D341Med (cell line): ENCODE measurements around the gene JHY.

Source experiments
- DNase-seq: peaks from one replicate; pipeline ENCODE4 v3.0.0; 2012; ENCODE audit warnings: low spot score

JHY gene

DNA sequence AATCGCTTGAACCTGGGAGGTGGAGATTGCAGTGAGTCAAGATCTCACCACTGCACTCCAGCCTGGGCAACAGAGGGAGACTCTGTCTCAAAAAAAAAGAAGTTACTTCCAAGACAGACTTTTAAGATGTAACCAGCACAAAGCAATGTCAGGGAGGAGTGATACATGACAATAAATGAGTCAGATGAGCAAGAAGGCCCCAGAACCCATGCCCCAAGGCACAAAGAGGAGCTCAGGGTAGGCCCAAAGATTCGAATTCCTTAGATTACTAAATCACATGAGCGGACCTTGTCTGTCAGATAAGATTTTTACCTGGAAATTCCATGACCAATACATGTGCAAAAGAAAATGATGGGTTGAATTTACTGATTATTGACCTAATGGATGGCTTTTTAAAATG is 10.5 kb upstream of the JHY start:
- no peak for DNase-seq

DNA sequence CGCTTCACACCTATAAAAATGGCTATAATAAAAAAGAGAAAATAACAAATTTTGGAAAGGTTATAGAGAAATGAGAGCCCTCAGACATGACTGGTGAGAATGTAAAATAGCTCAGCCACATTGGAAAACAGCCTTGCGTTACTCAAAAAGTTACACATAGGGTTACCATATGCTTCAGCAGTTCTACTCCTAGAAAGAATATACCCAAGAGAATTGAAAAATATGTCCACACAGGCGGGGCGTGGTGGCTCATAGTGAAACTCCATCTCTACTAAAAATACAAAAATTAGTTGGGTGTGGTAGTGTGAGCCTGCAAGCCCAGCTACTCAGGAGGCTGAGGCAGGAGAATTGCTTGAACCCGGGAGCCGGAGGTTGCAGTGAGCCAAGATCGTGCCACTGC is 7.6 kb upstream of the JHY start:
- no peak for DNase-seq

DNA sequence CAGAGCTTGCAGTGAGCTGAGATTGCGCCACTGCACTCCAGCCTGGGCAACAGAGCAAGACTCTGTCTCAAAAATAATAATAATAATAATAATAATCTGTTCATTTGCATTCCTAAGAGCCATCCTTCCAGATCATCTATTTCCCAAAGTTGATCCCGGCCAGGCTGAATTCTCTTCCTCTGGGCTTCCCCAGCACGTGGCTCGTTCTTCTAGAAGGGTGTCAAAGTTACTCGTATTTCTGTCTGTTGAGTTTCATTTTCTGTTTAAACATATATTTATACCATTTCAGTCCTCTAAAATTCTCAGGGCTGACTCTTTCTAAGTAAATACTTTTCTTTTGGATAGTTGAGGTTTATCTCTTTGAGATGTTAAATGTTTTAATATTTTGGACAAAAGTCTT is 4.8 kb upstream of the JHY start:
- DNase-seq: no peak

DNA sequence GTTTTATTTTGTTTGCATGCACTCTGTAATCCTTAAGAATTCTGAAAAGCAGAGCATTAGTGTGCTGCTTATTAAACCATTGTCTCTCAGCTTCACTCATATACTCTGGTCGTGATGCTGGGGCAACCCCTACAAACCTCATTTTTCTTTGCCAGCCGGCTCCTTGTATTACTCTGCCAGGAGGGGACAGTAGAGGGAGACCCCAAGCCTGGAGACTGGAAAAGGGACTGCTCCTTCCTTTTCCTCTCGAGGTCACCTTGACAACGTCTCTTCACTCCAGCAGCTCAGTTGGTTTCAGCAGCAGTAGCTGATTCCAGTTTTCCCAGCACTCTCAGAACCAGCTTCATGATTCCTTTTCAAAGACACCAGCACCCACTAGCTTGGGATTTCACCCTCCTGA is 2.8 kb upstream of the JHY start:
- no peak for DNase-seq

DNA sequence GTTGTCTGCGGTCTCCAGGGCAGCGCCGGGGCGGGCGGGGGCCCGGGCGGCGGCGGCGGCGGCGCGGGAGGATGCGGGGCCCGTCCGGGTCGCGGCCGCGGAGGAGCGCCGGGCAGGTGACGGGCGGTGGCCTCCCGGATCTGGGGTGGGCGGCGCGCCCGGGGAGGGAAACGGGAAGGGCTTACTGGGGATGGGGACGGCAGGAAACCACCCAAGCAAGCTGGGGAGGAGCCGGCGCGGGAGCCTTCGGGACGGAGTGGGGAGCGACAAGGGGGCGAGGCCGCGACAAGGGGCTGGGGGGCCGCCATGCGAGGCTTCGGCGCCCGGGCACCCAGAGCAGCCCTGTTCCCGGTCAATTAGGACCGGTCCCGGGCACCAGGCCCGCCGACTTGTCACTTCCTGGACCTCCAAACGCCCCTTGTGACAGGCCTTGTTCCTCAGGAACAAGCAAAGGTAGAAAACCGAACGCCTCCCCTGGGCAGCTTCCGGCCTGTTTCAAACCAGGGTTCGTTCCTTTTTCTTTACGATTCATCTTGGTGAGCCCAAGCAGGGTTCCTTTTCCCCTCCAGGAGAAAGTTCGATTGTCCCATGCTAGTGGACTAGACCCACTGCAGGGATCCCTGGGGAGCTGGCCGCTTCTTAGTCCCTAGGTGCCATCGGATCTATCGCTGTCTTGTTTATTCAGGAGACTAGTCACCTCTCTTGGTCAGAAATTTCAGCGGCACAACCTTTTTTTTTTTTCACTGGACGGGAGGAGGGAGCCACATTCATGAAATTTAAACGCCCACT is 492 bp downstream of the JHY start:
- DNase-seq: peak; percentile 36

DNA sequence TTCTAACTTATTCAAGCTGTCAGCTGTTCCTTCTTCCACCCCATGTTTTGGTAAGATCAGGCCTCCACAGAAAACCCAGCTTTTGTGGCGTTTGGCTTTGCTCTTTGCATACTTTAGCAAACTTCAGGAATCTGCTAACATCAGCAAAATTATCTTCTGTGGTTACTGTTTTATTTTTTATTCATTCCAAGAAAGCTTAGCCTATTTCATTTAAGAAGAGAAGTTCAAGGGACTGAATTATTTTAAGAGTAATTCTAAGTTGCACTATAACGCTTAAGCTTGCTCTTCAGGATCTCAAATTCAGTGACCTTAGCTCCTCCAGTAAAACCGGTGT is 1.1 kb downstream of the JHY start:
- no peak for DNase-seq

DNA sequence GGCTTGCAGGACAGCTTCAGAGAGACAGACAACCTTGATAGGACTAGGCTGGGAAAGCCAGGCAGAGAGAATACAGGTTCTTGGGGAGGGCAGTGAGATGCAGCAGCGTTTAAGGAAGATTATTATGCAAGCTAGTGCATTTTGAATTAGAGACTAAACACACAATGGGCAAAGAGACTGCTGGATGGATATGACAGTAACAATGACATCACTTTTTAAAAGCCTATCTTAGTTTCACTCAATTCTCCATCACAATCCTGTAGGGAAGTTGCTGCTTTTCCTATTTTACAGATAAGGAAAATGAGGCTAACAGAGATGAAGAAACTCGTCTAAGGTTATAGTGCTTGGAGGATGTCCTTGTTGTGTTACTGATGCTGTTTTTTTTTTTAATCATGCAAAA is 5.6 kb downstream of the JHY start:
- DNase-seq: no peak

DNA sequence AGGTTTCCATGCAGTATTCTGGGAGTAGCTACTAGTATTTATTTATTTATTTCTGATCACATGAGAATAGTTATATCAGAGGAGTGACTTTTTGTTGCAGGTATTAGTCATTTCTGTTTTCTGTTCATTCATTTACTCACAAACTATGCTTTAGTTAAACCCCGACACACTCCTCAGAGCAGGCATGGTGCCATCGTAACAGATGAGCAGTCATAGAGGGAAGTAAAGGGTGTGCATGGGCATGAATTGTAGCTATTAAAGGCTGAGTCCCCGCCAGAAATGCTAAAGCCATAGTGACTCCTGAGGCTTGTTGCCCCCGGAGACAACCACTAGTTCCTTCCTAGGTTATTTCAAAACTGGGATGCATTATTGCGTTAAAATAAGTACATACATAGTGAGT is 10.6 kb downstream of the JHY start:
- no peak for DNase-seq

DNA sequence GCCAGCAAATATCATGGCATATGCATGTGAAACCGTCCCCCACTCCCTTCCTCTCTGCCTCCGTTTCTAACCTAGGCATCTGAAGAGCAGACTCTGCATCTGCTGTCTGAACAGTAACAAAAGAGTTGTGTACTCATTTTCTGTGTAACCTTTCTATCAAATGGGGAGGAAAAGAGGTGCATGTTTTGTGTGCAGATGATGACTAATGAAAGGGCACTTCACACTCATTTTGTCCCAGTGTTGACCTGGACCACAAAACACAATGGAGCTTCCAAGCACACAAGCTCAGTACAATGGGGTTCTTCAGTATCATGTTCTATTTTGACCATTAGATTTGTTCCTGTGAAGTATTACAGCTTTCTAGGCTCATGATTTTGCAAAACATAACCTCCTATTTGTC is 13.0 kb downstream of the JHY start:
- no peak for DNase-seq

DNA sequence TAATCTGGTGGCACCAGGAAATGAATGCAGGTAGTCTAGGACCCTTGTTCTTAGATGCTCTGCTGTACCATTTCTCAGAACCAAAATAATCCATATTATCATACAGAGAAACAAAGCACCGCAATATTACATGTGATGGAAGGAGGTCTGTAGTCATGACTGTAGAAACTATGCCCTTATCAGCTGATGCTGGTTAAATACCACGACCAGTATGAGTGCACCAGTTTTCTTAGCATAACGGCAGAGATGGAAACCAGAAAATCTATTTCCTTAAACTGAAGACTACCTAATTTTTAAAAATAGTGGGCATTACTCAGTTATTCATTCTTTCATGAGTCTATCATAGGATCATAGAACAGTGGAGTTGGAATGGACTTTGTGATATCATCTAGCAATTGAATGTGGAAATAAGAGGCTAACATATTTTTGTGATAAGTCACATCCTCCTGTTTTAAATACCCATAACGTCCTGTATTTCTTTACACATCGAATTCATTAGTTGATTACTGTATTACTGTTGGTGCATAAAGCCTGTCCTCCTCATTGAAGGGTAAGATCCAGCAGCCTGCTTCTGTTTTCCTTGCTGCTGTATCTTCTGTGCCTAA is 15.1 kb downstream of the JHY start:
- no peak for DNase-seq

DNA sequence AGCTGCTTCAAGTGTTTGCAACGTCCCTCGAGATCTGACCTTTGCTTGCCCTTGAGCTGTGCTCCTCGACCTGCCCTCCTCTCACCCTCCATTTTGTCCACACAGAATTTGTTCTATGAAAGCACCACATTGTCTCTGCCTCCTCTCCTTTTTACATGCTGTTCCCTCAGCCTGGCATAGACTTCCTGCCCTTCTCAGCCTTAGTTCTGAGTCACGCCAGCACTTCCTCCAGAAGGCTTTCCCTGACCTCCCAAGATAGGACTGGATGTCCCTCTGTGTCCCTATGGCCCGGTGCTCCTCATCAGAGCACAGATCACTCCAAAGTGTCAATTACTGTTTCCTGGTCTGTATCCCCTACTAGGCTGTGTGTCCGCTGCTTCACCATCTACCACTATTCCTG is 16.2 kb downstream of the JHY start:
- DNase-seq: no peak

DNA sequence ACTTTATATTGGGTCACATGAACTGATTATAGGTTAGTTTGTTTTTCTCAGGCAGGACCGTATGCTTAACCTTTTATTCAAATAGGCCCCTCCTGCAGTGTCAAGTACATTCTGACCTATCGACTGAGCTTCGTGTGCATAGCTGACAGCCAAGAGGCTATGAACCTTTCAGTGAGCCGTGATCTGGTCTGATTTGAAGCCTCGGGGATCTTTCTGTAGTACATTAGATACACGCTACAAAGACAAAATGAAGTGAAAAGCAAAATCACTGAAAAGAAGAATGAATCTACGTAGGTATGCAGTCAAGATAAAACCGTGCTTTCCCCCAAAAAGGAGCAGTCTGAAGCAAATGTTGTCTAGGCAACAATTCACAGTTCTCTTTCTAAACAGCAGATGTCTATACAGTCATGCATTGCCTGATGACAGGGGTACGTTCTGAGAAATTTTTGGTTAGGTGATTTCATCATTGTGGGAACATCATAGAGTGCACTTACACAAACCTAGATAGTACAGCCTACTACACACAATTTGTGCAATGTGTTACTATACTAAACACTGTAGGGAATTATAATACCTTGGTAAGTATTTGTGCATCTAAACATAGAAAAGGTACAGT is 18.1 kb downstream of the JHY start:
- DNase-seq: no peak

DNA sequence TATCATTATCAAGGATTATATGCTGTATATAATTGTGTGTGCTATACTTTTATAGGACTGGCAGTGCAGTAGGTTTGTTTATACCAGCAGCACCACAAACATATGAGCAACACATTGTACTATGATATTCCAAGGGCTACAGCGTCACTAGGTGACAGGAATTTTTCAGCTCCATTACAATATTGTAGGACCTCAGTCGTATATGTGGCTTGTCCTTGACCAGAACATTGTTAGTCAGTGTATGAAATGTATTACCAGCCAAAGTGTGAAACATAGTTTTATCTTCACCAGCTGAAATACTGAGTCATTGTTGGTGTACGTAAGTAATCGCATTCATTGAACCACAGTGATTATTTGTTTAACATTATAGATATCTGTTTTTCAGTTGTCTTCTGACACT is 20.4 kb downstream of the JHY start:
- no peak for DNase-seq

DNA sequence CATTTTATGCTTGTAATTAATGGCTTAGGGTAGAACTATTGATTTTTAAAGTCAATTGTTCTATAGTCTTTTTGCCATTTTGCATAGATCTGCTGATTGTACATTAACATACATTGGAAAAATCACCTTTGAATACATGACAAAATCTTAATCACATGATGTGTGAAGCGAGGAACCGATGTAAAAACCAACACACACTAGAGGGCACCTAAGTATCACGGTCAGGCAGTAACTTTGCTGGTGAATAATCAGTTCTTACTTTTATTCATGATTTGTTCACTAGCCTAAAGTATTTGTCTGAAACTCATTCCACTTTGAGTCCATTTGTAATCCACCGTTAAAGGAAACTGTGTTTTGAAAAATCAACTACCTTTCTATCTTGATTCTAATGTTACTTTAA is 28.2 kb downstream of the JHY start:
- no peak for DNase-seq

DNA sequence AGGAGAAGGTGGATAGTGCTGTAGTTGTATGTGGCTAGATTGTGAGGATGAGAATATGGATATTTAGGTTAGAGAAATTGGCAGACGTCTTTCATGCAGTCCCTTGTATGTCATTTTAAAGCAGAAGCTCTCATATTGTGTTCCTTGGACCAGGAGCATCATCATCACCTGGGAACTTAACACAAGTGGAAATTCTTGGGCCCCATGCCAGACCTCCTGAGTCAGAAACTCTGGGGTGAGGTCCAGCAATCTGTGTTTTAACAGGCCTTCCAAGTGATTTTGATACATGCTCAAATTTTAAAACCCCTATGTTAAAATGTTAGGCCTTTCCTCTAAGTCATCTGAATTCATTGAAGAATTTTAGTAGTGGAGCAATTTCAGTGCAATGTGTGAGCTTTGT is 34.8 kb downstream of the JHY start:
- no peak for DNase-seq

DNA sequence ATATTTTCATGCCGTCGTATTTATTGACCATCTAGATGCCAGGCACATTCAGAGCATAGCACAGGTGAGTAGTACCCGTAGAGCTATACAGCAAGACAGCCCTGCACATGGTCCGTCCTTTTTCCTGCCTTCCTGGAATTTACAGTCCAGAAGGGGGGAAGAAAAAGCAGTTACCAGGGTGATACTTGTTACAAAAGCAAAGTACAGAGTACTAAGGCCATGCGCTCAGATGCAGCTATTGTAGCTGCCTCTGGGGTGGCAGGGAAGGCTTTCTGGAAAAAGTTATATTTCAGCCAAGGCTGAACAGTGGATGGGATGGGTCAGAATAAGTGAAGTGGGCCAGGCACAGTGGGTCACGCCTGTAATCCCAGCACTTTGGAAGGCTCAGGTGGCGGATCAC is 36.2 kb downstream of the JHY start:
- DNase-seq: no peak

DNA sequence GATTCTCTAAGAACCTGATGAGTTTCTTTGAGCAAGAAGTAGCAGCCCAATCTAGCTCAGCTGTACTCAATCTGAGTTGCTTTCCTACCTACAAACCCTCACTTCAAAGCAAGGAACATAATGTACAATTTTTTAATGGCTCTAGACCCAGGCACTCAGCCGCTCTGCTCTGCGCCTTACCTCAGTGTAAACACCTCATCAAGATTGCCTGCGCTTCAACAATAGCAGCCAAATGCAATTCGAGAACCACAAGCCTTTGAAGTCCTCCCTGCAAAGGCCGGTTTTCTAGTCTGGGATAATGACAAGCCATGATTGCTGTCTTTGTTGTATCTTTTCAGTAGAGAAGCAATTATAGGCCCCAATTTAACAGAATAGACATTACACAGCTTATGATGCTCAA is 38.0 kb downstream of the JHY start:
- no peak for DNase-seq

DNA sequence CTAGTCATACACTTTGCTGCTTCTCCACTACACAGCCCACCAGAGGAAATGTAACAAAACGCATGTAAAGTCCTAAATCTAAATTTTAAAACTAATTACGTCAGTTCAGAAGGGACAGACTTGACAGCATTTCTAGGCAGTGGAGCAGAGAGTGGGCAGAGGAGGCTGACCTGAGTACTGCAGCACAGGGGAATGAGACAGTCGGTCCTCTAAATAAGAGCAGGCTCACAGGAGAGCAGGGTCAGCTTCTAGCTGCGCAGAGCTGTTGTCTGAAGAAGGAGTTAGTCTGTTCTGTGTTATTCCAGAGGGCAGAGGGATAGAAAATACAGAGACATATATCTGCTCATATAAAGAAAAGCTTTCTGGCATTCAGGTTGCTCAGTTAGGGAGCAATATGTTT is 40.3 kb downstream of the JHY start:
- DNase-seq: no peak

DNA sequence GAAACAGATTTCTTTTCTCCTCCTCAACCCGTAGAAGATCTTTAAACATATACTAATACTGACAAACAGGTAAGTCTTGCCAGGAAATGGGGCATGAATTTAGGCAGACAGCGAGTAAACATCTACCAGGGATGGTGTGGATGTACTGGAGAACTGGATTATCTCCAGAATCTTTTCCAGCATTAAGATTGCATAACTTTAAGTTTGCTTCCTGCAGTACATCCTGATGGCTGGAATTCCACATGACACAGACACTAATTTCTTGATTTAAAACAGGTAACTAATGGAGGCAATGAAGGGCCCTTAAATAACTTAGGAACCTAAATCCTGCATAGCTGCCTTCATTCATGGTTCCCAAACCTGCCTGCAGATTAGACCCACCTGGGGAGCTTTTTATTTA is 40.7 kb downstream of the JHY start:
- DNase-seq: no peak

DNA sequence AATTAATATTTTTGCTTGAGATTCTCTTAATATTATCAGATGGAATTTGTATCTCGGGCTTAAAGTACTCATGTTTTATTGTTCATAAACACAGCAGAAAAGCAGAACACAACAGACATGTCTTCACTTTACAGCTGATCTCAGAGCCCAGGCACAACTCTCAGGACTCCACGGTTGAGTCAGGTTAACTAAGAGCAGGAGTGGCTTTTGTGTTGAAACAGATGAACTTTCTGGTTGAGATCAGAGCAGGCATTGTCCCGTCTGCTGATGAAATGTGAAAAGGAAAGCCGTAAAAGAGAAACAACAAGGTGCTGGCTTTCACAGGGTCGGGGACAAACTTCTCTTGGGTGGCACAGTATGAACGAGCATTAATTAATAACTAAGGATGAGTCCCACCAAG is 49.0 kb downstream of the JHY start:
- DNase-seq: no peak

DNA sequence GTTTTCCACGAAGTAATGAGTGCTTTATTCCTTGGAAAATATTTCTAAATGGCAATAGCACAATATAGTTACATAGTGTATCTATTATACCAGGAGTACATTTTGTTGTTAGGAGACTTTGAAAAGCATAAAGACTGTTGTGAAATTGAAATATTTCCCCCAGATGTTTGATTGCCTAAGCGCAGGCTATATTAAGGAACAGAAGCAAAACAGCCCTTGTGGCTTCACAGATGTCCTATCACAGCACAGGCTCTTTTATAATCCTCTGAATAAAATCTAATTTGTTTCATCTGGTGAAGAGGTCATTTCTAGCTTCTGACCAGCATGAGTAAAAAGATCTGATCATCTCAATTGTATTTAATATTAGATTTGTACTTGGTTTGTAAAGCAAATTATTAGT is 50.9 kb downstream of the JHY start:
- DNase-seq: no peak

DNA sequence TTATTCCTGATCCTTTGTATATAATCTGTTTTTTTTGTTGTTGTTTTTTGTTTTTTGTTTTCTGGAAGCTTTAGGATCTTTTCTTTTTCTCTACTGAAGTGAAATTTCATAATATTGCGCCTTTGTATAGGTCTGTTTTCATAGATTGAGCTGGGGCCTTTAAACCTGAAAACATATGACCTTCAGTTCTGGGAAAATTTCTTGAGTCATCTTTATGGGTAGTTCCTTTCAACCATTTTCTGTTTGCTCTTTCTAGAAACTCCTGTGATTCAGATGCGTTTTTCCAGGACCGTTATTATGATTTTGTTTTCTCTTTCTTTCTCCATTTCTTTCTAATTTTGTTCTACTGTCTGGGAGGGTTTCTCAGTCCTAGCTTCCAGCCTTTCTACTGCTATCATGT is 55.4 kb downstream of the JHY start:
- no peak for DNase-seq

DNA sequence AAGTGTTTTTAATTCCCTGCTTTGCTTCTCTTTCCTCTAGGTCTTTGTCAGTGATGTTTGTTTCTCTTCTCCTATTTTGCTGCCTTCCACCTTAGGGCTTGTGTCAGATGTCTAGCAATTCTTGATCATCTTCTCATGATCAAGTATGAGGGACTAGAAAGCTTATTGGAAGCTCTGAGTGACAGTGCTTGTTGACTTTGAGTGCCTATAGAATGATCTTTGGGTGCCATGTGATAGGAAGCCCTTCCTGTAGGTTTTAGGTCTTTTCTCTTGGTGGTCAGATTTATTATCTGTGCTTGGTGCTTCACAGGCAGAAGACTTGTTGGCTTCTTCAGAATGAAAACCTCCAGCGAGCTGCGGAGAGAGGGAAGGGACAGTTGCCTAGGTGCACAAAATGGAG is 56.0 kb downstream of the JHY start:
- DNase-seq: no peak

DNA sequence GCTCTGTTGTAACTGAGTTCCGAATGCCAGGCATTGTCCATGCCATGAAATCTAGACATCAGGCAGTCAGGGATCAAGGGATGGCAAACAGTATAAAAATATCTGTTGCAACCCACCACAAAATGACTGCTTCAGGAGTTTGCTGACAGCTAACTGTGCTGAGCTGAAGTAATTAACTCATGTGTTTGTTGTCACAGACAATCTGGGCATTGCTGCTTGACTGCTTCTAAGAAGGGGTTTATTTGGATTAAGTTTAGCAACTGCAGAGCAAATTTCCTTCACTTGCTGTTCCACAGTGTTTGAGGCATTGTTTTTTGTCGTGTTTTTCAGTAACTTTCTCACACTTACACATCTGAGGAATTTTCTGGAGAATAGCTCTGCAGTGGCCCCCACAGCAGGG is 68.7 kb downstream of the JHY start:
- DNase-seq: no peak
